ENCODE data around the gene ARHGAP15.

The ARHGAP15 gene

DNA sequence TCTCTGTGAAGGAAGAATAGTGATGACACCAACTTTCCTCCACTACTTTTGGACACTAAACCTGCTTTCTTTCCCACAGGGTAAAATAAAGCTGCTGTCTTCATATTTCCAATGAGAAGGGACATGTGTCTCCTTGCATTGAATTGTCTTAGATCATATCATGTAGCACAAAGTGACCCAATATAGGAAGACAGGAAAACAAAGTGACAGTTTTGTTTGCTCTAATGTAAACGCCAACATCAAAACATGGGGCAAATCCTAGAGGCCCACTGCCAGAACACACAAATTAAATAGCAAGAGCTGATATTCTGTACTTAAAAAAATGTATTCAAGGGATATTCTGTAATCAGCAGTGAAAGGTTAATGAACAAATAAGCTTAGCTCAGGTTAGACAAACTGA is 36.1 kb downstream of the ARHGAP15 start:
- Mint-ChIP-seq H3K27ac (no peak overlapping the region), H3K4me1 (ENCODE audit: low read depth) (peaks cover 59% of the 10 kb centered on the region), H3K36me3 (ENCODE audit: low read depth) (peaks cover 55% of the 10 kb centered on the region), H3K9me3 (no peaks in the 10 kb centered on the region), H3K27me3 (ENCODE audit: low read depth) (no peaks in the 10 kb centered on the region), H3K4me3 (no peak overlapping the region)
- DNase-seq (ENCODE audit: low spot score), result no peak

GRCh38 chr2:143169105-143169504 is 39.9 kb downstream of the ARHGAP15 start:
- no peaks in the 10 kb centered on the region for H3K27me3 Mint-ChIP-seq (ENCODE audit: low read depth)
- H3K4me3 Mint-ChIP-seq, result no peak overlapping the region
- peaks cover 56% of the 10 kb centered on the region for H3K4me1 Mint-ChIP-seq (ENCODE audit: low read depth)
- DNase-seq (ENCODE audit: low spot score), result no peak
- peaks cover 50% of the 10 kb centered on the region for H3K36me3 Mint-ChIP-seq (ENCODE audit: low read depth)
- no peak overlapping the region for H3K27ac Mint-ChIP-seq
- H3K9me3 Mint-ChIP-seq, result no peaks in the 10 kb centered on the region

GRCh38 chr2:143171817-143172216 is 42.6 kb downstream of the ARHGAP15 start:
- no peak overlapping the region for H3K27ac Mint-ChIP-seq
- no peaks in the 10 kb centered on the region for H3K27me3 Mint-ChIP-seq (ENCODE audit: low read depth)
- H3K9me3 Mint-ChIP-seq, result no peaks in the 10 kb centered on the region
- H3K36me3 Mint-ChIP-seq (ENCODE audit: low read depth), result peaks cover 44% of the 10 kb centered on the region
- no peak for DNase-seq (ENCODE audit: low spot score)
- peaks cover 56% of the 10 kb centered on the region for H3K4me1 Mint-ChIP-seq (ENCODE audit: low read depth)
- H3K4me3 Mint-ChIP-seq, result no peak overlapping the region

DNA sequence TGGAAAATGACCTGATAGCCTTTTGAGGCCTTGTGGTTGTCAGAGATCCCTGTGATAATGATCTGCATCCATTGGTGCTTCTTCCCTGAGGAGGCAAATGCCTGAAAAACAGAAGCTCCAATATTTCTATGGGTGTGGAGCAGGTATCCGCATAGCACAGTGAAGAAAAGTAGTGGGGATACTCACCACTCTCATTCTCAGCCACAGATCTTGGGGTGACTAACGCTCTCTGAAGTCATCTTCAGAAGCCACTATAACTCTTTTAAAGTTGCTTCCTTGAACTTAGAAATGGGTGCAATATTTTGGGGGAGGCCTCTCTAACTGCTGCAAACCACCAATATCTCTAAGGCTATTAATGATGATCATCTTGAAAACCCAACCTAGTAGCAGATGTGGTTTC is 46.2 kb downstream of the ARHGAP15 start:
- Mint-ChIP-seq H3K27me3 (ENCODE audit: low read depth) (no peaks in the 10 kb centered on the region), H3K4me3 (no peak overlapping the region), H3K9me3 (peaks cover 7% of the 10 kb centered on the region), H3K4me1 (ENCODE audit: low read depth) (peaks cover 51% of the 10 kb centered on the region), H3K27ac (peak overlapping the region; percentile 71), H3K36me3 (ENCODE audit: low read depth) (peaks cover 55% of the 10 kb centered on the region)
- peak; percentile 31 for DNase-seq (ENCODE audit: low spot score)

DNA sequence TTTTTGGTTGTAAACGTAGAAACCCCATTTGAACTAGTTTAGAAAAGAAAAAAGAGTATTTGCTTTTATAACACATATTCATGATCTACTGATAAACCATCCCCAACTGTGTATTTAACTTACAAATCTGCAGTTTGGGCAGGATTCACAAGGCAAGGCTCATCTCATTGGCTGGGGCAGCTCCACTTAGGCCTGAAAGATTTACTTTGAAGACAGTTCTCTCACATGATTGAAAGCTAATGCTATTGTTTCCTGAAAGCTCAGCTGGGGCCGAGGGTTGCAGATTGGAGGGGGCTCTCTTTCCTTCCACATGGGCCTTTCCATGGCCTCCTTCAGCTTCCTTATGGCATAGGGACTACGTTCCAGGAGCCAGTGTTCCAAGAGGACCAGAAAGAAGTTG is 47.4 kb downstream of the ARHGAP15 start:
- DNase-seq (ENCODE audit: low spot score), result no peak
- H3K27me3 Mint-ChIP-seq (ENCODE audit: low read depth), result no peaks in the 10 kb centered on the region
- H3K27ac Mint-ChIP-seq, result peak overlapping the region; percentile 86
- H3K4me3 Mint-ChIP-seq, result peak overlapping the region; percentile 73
- peaks cover 46% of the 10 kb centered on the region for H3K4me1 Mint-ChIP-seq (ENCODE audit: low read depth)
- H3K9me3 Mint-ChIP-seq, result peaks cover 7% of the 10 kb centered on the region
- H3K36me3 Mint-ChIP-seq (ENCODE audit: low read depth), result peaks cover 53% of the 10 kb centered on the region

DNA sequence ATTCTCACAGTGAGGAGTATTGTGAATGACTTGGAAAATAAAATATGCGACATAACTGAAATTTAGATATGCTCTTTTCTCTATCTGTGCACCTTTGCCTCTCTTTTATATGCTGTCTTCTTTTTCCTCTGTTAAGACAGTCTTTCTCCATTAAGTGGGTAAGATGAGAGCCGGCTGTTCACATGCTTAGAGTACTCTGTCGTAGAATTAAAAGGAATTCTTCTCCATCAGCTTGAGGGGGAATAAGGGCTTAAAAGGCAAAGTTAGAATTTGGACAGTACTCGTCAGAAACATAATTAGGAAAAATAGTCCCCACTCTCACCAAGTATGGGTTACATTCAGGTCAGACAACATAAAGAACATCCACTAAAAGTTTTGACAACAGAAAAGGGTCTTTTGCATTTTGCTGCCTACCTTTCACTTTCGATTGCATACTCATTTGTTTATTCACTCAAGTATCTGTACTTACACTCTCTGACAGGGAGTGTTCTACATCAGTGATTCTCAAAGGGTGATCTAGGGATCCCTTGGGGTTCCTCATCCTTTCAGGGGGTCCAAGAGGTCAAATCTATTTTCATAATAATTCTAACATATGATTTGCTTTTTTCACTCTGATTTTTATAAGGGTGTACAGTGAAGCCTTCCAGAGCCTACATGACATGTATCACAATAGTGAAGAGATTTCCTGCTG is 48.0 kb downstream of the ARHGAP15 start:
- Mint-ChIP-seq H3K27me3 (ENCODE audit: low read depth) (no peaks in the 10 kb centered on the region), H3K4me3 (peak overlapping the region; percentile 73), H3K9me3 (peaks cover 7% of the 10 kb centered on the region), H3K36me3 (ENCODE audit: low read depth) (peaks cover 54% of the 10 kb centered on the region), H3K4me1 (ENCODE audit: low read depth) (peaks cover 44% of the 10 kb centered on the region), H3K27ac (peak overlapping the region; percentile 86)
- no peak for DNase-seq (ENCODE audit: low spot score)

- Mint-ChIP-seq H3K9me3 (peaks cover 7% of the 10 kb centered on the region), H3K36me3 (ENCODE audit: low read depth) (peaks cover 49% of the 10 kb centered on the region), H3K27me3 (ENCODE audit: low read depth) (no peaks in the 10 kb centered on the region), H3K4me1 (ENCODE audit: low read depth) (peaks cover 39% of the 10 kb centered on the region), H3K4me3 (no peak overlapping the region), H3K27ac (no peak overlapping the region)
- DNase-seq (ENCODE audit: low spot score), result no peak
Observed at GRCh38 chr2:143181494-143181893, 52.3 kb downstream of the ARHGAP15 start.

DNA sequence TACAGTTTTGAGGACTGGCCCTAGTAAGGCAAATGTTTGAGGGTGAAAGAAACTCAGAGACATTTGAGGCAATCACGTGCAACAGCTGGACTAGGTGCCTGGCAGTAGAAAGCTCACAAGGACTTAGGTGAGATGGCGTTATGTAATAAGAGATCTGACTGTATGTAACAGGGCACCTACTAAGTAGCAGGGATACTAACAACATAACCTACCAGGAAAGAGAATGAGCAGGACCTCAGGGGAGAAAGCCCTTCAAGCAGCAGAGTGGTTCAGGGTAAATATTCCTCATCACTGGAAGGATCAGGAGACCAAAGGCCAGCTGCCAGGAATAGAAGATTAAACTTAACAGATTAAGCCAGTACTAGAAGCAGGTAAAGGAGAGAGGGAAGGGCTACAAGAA is 53.4 kb downstream of the ARHGAP15 start:
- H3K27ac Mint-ChIP-seq, result no peak overlapping the region
- DNase-seq (ENCODE audit: low spot score), result no peak
- no peaks in the 10 kb centered on the region for H3K27me3 Mint-ChIP-seq (ENCODE audit: low read depth)
- peaks cover 38% of the 10 kb centered on the region for H3K4me1 Mint-ChIP-seq (ENCODE audit: low read depth)
- peaks cover 52% of the 10 kb centered on the region for H3K36me3 Mint-ChIP-seq (ENCODE audit: low read depth)
- no peak overlapping the region for H3K4me3 Mint-ChIP-seq
- H3K9me3 Mint-ChIP-seq, result peaks cover 7% of the 10 kb centered on the region

DNA sequence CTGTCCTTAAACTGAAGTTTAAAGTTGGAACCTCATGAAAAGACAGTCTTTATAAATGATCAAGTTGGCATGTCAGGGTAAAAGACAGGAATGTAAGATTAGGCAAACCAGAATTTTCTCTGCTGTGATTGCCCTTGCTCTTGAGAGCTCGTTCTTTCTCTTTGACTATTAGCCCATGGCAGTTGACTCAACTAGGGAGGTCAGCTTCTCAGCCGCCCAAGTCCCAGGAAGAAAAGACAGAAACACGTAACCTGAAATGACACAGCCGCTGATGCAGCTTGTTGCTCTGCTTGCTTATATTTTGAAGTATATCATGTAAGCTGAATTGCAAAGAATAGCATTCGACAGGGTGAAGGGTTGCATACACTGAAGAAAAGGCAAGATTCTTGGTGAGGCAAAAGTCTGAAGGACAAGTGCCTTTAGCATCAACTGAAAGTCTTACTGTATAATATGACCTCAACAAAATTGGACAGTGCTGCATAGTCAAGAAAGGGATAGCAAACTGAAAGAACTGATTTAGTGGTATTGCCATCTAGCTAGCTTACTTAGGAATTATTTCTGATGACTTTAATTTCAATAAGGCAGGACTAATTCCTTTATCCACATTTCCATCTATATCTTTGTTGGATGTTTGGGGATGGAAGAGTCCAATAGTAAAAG is 54.7 kb downstream of the ARHGAP15 start:
- H3K27me3 Mint-ChIP-seq (ENCODE audit: low read depth), result no peaks in the 10 kb centered on the region
- H3K4me1 Mint-ChIP-seq (ENCODE audit: low read depth), result peaks cover 38% of the 10 kb centered on the region
- H3K9me3 Mint-ChIP-seq, result peaks cover 7% of the 10 kb centered on the region
- no peak for DNase-seq (ENCODE audit: low spot score)
- H3K4me3 Mint-ChIP-seq, result no peak overlapping the region
- H3K27ac Mint-ChIP-seq, result no peak overlapping the region
- peaks cover 47% of the 10 kb centered on the region for H3K36me3 Mint-ChIP-seq (ENCODE audit: low read depth)

DNA sequence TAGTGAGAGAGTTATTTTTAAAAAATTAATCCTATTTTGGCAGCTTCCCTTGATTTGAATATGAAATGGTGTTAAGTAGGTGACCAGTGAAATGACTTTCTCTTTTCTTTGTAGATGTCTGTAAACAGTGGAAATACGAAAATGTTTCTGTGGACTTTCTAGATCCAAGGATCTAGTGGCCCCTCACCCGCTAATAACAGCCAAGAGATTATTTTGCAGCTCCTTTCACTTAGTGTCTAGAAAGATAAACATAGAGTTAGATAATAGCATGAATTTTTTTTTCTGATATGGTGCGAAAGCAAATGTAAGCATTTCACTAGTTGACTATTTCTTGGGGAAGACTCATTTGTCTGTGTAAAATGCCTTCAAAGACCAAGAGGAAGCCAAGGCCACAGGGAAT is 57.7 kb downstream of the ARHGAP15 start:
- no peaks in the 10 kb centered on the region for H3K27me3 Mint-ChIP-seq (ENCODE audit: low read depth)
- H3K27ac Mint-ChIP-seq, result no peak overlapping the region
- DNase-seq (ENCODE audit: low spot score), result no peak
- H3K9me3 Mint-ChIP-seq, result no peaks in the 10 kb centered on the region
- H3K4me3 Mint-ChIP-seq, result no peak overlapping the region
- peaks cover 38% of the 10 kb centered on the region for H3K36me3 Mint-ChIP-seq (ENCODE audit: low read depth)
- H3K4me1 Mint-ChIP-seq (ENCODE audit: low read depth), result peaks cover 30% of the 10 kb centered on the region

- Mint-ChIP-seq H3K27me3 (ENCODE audit: low read depth) (no peaks in the 10 kb centered on the region), H3K4me1 (ENCODE audit: low read depth) (peaks cover 25% of the 10 kb centered on the region), H3K27ac (no peak overlapping the region), H3K4me3 (no peak overlapping the region), H3K36me3 (ENCODE audit: low read depth) (peaks cover 40% of the 10 kb centered on the region), H3K9me3 (no peaks in the 10 kb centered on the region)
- DNase-seq (ENCODE audit: low spot score), result no peak
Observed at GRCh38 chr2:143190431-143190830, 61.2 kb downstream of the ARHGAP15 start.

DNA sequence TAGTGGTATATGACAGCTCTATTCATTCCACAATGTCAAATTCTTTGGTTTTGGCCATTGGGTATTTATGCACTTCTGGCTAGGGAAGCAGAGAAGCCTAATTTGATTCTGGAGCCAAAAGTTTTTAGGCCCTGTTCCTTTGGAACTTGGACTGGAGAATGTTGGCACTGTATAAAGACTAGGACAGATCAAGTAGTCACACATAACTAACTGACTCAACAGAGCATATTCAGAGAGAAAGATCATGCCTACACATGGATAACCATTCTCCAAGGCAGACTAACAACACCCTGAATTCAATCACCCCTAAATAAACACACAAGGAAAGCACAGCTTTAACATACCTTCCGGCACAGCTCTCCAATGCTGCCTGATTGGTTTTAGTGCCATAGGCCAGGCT is 62.9 kb downstream of the ARHGAP15 start:
- Mint-ChIP-seq H3K27me3 (ENCODE audit: low read depth) (no peaks in the 10 kb centered on the region), H3K27ac (no peak overlapping the region), H3K4me3 (no peak overlapping the region), H3K36me3 (ENCODE audit: low read depth) (peaks cover 38% of the 10 kb centered on the region), H3K9me3 (no peaks in the 10 kb centered on the region), H3K4me1 (ENCODE audit: low read depth) (peaks cover 15% of the 10 kb centered on the region)
- no peak for DNase-seq (ENCODE audit: low spot score)

DNA sequence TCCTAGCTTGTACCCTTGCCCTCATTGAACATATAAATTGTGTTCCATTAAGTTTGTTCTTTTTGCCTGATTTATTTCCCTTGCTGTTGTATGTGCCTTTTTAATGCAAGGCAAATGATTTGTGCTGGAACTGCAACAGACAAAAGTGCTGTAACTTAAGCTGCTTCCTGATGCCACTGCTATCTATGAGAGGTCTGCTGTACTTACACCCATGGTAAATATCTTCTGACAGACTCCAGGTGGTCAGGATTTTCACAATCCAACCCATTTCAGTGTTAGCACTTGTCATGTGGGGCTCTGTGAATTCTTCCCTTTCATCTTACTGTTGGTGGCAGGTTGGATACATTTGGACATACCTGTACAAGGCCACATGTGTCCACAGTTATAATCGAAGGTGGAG is 63.5 kb downstream of the ARHGAP15 start:
- Mint-ChIP-seq H3K27me3 (ENCODE audit: low read depth) (no peaks in the 10 kb centered on the region), H3K4me1 (ENCODE audit: low read depth) (peaks cover 10% of the 10 kb centered on the region), H3K27ac (no peak overlapping the region), H3K4me3 (no peak overlapping the region), H3K9me3 (no peaks in the 10 kb centered on the region), H3K36me3 (ENCODE audit: low read depth) (peaks cover 33% of the 10 kb centered on the region)
- DNase-seq (ENCODE audit: low spot score), result no peak

- Mint-ChIP-seq H3K9me3 (no peaks in the 10 kb centered on the region), H3K27ac (no peak overlapping the region), H3K4me3 (no peak overlapping the region), H3K36me3 (ENCODE audit: low read depth) (peaks cover 33% of the 10 kb centered on the region), H3K4me1 (ENCODE audit: low read depth) (peaks cover 10% of the 10 kb centered on the region), H3K27me3 (ENCODE audit: low read depth) (no peaks in the 10 kb centered on the region)
- no peak for DNase-seq (ENCODE audit: low spot score)
Observed at GRCh38 chr2:143193121-143193520, 63.9 kb downstream of the ARHGAP15 start.

DNA sequence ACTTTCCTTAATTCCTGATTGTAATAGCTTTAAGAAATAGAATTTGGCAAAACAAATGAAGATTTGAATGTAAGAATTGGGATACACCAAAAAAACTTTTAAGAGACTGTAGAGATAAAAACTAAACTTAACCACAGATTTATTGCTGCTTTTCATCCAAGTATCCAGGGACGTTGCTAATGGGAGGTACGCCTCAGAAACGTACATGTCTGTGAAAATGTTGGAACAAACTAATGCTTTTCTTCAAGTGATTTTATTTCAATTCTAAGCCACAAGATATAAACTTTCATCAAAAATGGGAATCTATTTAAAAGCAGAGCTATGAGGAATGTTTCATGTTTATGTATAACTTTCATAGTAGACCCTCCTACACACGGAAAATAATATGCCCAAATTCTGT is 66.3 kb downstream of the ARHGAP15 start:
- no peak overlapping the region for H3K27ac Mint-ChIP-seq
- H3K4me1 Mint-ChIP-seq (ENCODE audit: low read depth), result peaks cover 14% of the 10 kb centered on the region

More for the DNA sequence above, 66.3 kb downstream of the ARHGAP15 start:
- no peaks in the 10 kb centered on the region for H3K9me3 Mint-ChIP-seq
- DNase-seq (ENCODE audit: low spot score), result no peak
- peaks cover 37% of the 10 kb centered on the region for H3K36me3 Mint-ChIP-seq (ENCODE audit: low read depth)
- H3K27me3 Mint-ChIP-seq (ENCODE audit: low read depth), result no peaks in the 10 kb centered on the region
- H3K4me3 Mint-ChIP-seq, result no peak overlapping the region
